Caco-2 (cell line): ENCODE data around the gene OLFML2A. TPM values are rescaled to one million over a fixed set of nuclear protein-coding genes. Genes with fewer than 3 reads are reported as not detected.

Experiments used
- BruUV-seq: library from RNA; stranded (reverse); fragments of 400-500 nt; replicated peaks from 2 replicates; lab custom pipeline; 2021; lab: Mats Ljungman, UMichigan
- CTCF ChIA-PET: fragments of 300-600 bp; sonication (Branson Sonifier 250); formaldehyde crosslinking; loops from one replicate; lab custom pipeline; 2022; ENCODE audit warnings: antibody characterized with exemption; lab: Charles Lee
- POLR2A ChIA-PET: fragments of 300-600 bp; sonication (Branson Sonifier 250); formaldehyde crosslinking; loops from one replicate; lab custom pipeline; 2022; ENCODE audit warnings: antibody characterized with exemption; lab: Charles Lee
- DNase-seq, 2 experiments: peaks; one replicate each; pipeline versions ENCODE4 v3.0.0 to v3.0.0-alpha.2; 2020 to 2022
- H3K27me3 ChIP-seq: replicated peaks from 2 replicates; pipeline ENCODE4 v1.6.0; 2011; ENCODE audit warnings: low read length; ENCODE audit not compliant: control insufficient read depth, insufficient read depth
- H3K36me3 ChIP-seq: 2 replicates; pipeline ENCODE4 v1.5.1; 2011; ENCODE audit warnings: low read length; ENCODE audit not compliant: control insufficient read depth, insufficient read depth
- H3K4me1 ChIP-seq: fragments of 250-450 bp; sonication (Bioruptor Pico); 2 replicates; pipeline ENCODE4 v1.5.1; 2020; ENCODE audit warnings: mild to moderate bottlenecking
- H3K4me3 ChIP-seq: 2 replicates; pipeline ENCODE4 v1.5.1; 2011; ENCODE audit warnings: low read depth, mild to moderate bottlenecking, control low read depth, low read length
- H3K9me3 ChIP-seq: fragments of 250-450 bp; sonication (Bioruptor Pico); 2 replicates; pipeline ENCODE4 v1.5.1; 2020; ENCODE audit warnings: mild to moderate bottlenecking, moderate library complexity
- H3K27ac Mint-ChIP-seq: one replicate; pipeline ENCODE4 v1.8.0; 2022; ENCODE audit warnings: mixed read lengths; ENCODE audit not compliant: unreplicated experiment
- H3K27me3 Mint-ChIP-seq: one replicate; pipeline ENCODE4 v1.8.0; 2022; ENCODE audit warnings: mixed read lengths; ENCODE audit not compliant: insufficient read depth, unreplicated experiment
- H3K36me3 Mint-ChIP-seq: one replicate; pipeline ENCODE4 v1.8.0; 2022; ENCODE audit warnings: mild to moderate bottlenecking, mixed read lengths; ENCODE audit not compliant: insufficient read depth, unreplicated experiment
- H3K4me1 Mint-ChIP-seq: one replicate; pipeline ENCODE4 v1.8.0; 2022; ENCODE audit warnings: low read depth, mixed read lengths; ENCODE audit not compliant: unreplicated experiment
- H3K4me3 Mint-ChIP-seq: one replicate; pipeline ENCODE4 v1.8.0; 2022; ENCODE audit warnings: mild to moderate bottlenecking, moderate library complexity, mixed read lengths; ENCODE audit not compliant: unreplicated experiment
- H3K9me3 Mint-ChIP-seq: one replicate; pipeline ENCODE4 v1.8.0; 2022; ENCODE audit warnings: mixed read lengths; ENCODE audit not compliant: unreplicated experiment
- CTCF ChIP-seq, 2 experiments: fragments of 200-600 bp in 1 of 2; IDR thresholded peaks; 1 replicate in 1 of 2; 2 replicates in 1 of 2; pipeline versions ENCODE4 v1.5.1 to v1.8.0; 2011 to 2022; ENCODE audit warnings: antibody characterized with exemption in 1 of 2, control low read depth in 1 of 2, inconsistent platforms in 1 of 2, low read depth in 1 of 2, low read length in 1 of 2, mild to moderate bottlenecking in 1 of 2, moderate library complexity in 1 of 2; ENCODE audit not compliant: insufficient read depth in 1 of 2, severe bottlenecking in 1 of 2, unreplicated experiment in 1 of 2
- intact Hi-C: fragments of 100-400 bp; cut with micrococcal nuclease; formaldehyde crosslinking; loops from one replicate; pipeline ENCODE4 v1.10.0; 2022; ENCODE audit not compliant: unreplicated experiment
- total RNA-seq: library from RNA; stranded (reverse); gene quantifications from 2 replicates; pipeline ENCODE4 v1.2.3, GENCODE V29; 2022

OLFML2A gene
- total RNA-seq, 1 experiment from 2014 or later: 1.1 TPM

DNA sequence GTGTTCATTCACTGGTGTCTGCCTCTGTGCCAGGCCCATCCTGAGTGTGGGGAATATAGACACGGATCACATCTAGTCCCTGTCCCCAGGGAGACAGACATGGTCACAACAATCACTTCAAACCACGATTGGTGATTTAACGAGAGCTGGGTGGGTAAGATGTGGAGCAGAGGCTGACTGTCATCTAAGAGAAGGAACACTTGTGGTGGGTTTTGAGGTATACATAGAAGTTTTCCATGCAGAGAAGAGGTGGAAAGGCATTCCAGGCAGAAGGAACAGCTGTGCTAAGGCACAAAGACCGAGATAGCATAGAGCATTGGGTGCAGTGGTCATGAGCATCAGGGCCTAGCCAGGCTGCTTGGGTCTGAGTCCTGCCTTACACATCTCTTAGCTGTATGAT lies 53.7 kb downstream of the OLFML2A start:
- no TSS peak for BruUV-seq
- Histone ChIP-seq H3K4me1 (peaks cover 8% of the 10 kb centered on the region; the same call in 1 of the 2 replicates), H3K36me3 (no peaks in the 10 kb centered on the region), H3K27me3 (no peaks in the 10 kb centered on the region), H3K4me3 (no peak overlapping the region), H3K9me3 (no peaks in the 10 kb centered on the region)
- no peaks in the 10 kb centered on the region for H3K4me1 Mint-ChIP-seq
- POLR2A ChIA-PET: no interaction called here
- H3K27me3 Mint-ChIP-seq: no peaks in the 10 kb centered on the region
- DNase-seq: no peak
- H3K27ac Mint-ChIP-seq: no peak overlapping the region
- no peaks in the 10 kb centered on the region for H3K9me3 Mint-ChIP-seq
- no peak overlapping the region for H3K4me3 Mint-ChIP-seq
- TF ChIP-seq CTCF (IDR thresholded peaks at IDR 0.05; ENCODE audit: insufficient read depth in 1 of 2, low read depth in 1 of 2, low read length in 1 of 2, severe bottlenecking in 1 of 2, unreplicated experiment in 1 of 2): no peak
- intact Hi-C loops: no loop called here
- H3K36me3 Mint-ChIP-seq: no peaks in the 10 kb centered on the region
- CTCF ChIA-PET: no interaction called here

GRCh38 chr9:124831642-124832364 lies 54.9 kb downstream of the OLFML2A start:
- Histone ChIP-seq H3K9me3 (no peaks in the 10 kb centered on the region), H3K36me3 (no peaks in the 10 kb centered on the region), H3K4me3 (no peak overlapping the region), H3K4me1 (peaks cover 8% of the 10 kb centered on the region; the same call in 1 of the 2 replicates), H3K27me3 (no peaks in the 10 kb centered on the region)
- ChIA-PET CTCF (no interaction called here), POLR2A (no interaction called here)
- no TSS peak for BruUV-seq
- no peak for TF ChIP-seq CTCF (IDR thresholded peaks at IDR 0.05; ENCODE audit: insufficient read depth in 1 of 2, low read depth in 1 of 2, low read length in 1 of 2, severe bottlenecking in 1 of 2, unreplicated experiment in 1 of 2)
- intact Hi-C loops: no loop called here
- Mint-ChIP-seq H3K36me3 (no peaks in the 10 kb centered on the region), H3K4me3 (no peak overlapping the region), H3K4me1 (no peaks in the 10 kb centered on the region), H3K27me3 (no peaks in the 10 kb centered on the region), H3K27ac (no peak overlapping the region), H3K9me3 (no peaks in the 10 kb centered on the region)
- DNase-seq: no peak

DNA sequence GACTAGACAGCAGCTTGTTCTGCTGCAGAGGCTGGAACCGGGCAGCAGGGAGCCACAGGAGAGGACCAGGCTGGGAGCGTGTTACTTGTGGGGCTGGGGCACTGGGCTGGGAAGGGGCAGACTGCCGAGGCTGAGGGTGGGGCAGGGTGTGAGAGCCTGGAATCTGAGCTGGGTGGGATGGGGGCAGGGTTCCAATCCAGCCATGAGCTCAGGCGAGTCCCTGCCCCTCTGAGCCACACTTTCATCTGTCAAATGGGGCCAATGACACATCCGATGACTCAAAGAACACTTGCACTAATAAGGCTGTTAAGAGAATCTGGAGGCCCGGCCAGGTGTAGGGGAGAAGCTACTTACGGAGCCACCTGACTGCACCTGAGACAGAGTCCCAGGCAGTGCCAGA lies 57.7 kb downstream of the OLFML2A start:
- H3K9me3 ChIP-seq: no peaks in the 10 kb centered on the region
- H3K36me3 Mint-ChIP-seq: no peaks in the 10 kb centered on the region
- H3K27me3 Mint-ChIP-seq: no peaks in the 10 kb centered on the region
- no peak overlapping the region for H3K27ac Mint-ChIP-seq
- CTCF ChIA-PET: interaction anchor here (1.2 kb wide), 1 partner anchor 18 kb away, joined by 8 read pairs; the partner anchor contains the start of gene WDR38
- peaks cover 8% of the 10 kb centered on the region; the same call in 1 of the 2 replicates for H3K4me1 ChIP-seq
- H3K9me3 Mint-ChIP-seq: no peaks in the 10 kb centered on the region
- H3K36me3 ChIP-seq: no peaks in the 10 kb centered on the region
- no TSS peak for BruUV-seq
- DNase-seq: no peak
- H3K4me1 Mint-ChIP-seq: no peaks in the 10 kb centered on the region
- intact Hi-C loops: no loop called here
- H3K27me3 ChIP-seq: no peaks in the 10 kb centered on the region
- POLR2A ChIA-PET: no interaction called here
- no peak overlapping the region for H3K4me3 Mint-ChIP-seq
- no peak for TF ChIP-seq CTCF (IDR thresholded peaks at IDR 0.05; ENCODE audit: insufficient read depth in 1 of 2, low read depth in 1 of 2, low read length in 1 of 2, severe bottlenecking in 1 of 2, unreplicated experiment in 1 of 2)
- no peak overlapping the region for H3K4me3 ChIP-seq
